Activated effector memory CD4-positive, alpha-beta T cell treated with Interleukin-2 at 50 U/mL for 16 hours (primary cell): ENCODE data around the gene IQGAP2.
"Not testable (repeated sequence)": the region's sequence is repeated elsewhere in the genome, so short reads cannot be mapped to it uniquely, and the experiment has no call there.

Experiments used
- DNase-seq: peaks from one replicate; pipeline ENCODE4 v3.0.0-alpha.2; 2020

The IQGAP2 gene

GRCh38 chr5:76583163-76584047 lies 180.3 kb downstream of the IQGAP2 start:
- DNase-seq: no peak

GRCh38 chr5:76585783-76586217 lies 182.7 kb downstream of the IQGAP2 start:
- no peak for DNase-seq

- no peak for DNase-seq
These were observed 183.4 kb downstream of the IQGAP2 start for GRCh38 chr5:76586531-76586930.

GRCh38 chr5:76590027-76590426 lies 186.9 kb downstream of the IQGAP2 start:
- no peak for DNase-seq

- DNase-seq: no peak
These were observed 188.3 kb downstream of the IQGAP2 start for GRCh38 chr5:76591366-76591765.

- no peak for DNase-seq
These were observed 189.6 kb downstream of the IQGAP2 start for GRCh38 chr5:76592692-76593091.

- no peak for DNase-seq
These were observed 191.0 kb downstream of the IQGAP2 start for GRCh38 chr5:76594107-76594506.

GRCh38 chr5:76595755-76596481 lies 192.8 kb downstream of the IQGAP2 start:
- DNase-seq: no peak

- no peak for DNase-seq
These were observed 195.4 kb downstream of the IQGAP2 start for GRCh38 chr5:76598531-76598930.

GRCh38 chr5:76600716-76601115 lies 197.6 kb downstream of the IQGAP2 start:
- no peak for DNase-seq

GRCh38 chr5:76601470-76601869 lies 198.4 kb downstream of the IQGAP2 start:
- no peak for DNase-seq

GRCh38 chr5:76602094-76602726 lies 199.1 kb downstream of the IQGAP2 start:
- DNase-seq: no peak

- DNase-seq: not testable (repeated sequence)
These were observed 200.9 kb downstream of the IQGAP2 start for GRCh38 chr5:76603991-76604390.

GRCh38 chr5:76604838-76605237 lies 201.8 kb downstream of the IQGAP2 start:
- DNase-seq: no peak

- DNase-seq: no peak
These were observed 203.6 kb downstream of the IQGAP2 start for GRCh38 chr5:76606701-76607100.

- no peak for DNase-seq
These were observed 204.3 kb downstream of the IQGAP2 start for GRCh38 chr5:76607353-76607871.

GRCh38 chr5:76608833-76609232 lies 205.7 kb downstream of the IQGAP2 start:
- no peak for DNase-seq

GRCh38 chr5:76610196-76610595 lies 207.1 kb downstream of the IQGAP2 start:
- no peak for DNase-seq

GRCh38 chr5:76612942-76613341 lies 209.9 kb downstream of the IQGAP2 start:
- DNase-seq: no peak

- no peak for DNase-seq
These were observed 212.7 kb downstream of the IQGAP2 start for GRCh38 chr5:76615759-76616158.

- DNase-seq: no peak
These were observed 213.1 kb downstream of the IQGAP2 start for GRCh38 chr5:76616206-76616605.

- no peak for DNase-seq
These were observed 214.1 kb downstream of the IQGAP2 start for GRCh38 chr5:76617229-76617628.

GRCh38 chr5:76617675-76618074 lies 214.6 kb downstream of the IQGAP2 start:
- no peak for DNase-seq
